Duodenal mucosa (tissue), 2 donors: ENCODE measurements around the gene ACY1.
A peak's percentile ranks its signal among the peaks of the same experiment; 100 is the strongest.
"Not testable (repeated sequence)": the region's sequence is repeated elsewhere in the genome, so short reads cannot be mapped to it uniquely, and the experiment has no call there.

Experiments
- H3K27ac ChIP-seq: one replicate; pipeline ENCODE4 v1.7.0; 2013; ENCODE audit warnings: low read depth, low read length
- H3K27me3 ChIP-seq, 2 donors: one replicate each; pipeline ENCODE4 v1.7.0; 2013; ENCODE audit warnings: low read length in 2 of 2, control low read depth in 1 of 2; ENCODE audit not compliant: insufficient read depth in 2 of 2, control insufficient read depth in 1 of 2
- H3K36me3 ChIP-seq, 2 donors: one replicate each; pipeline ENCODE4 v1.7.0; 2013; ENCODE audit warnings: low read length in 2 of 2, control low read depth in 1 of 2; ENCODE audit not compliant: insufficient read depth in 2 of 2, control insufficient read depth in 1 of 2
- H3K4me1 ChIP-seq, 2 donors: one replicate each; pipeline ENCODE4 v1.7.0; 2013; ENCODE audit warnings: low read length in 2 of 2, control low read depth in 1 of 2; ENCODE audit not compliant: insufficient read depth in 2 of 2, control insufficient read depth in 1 of 2
- H3K4me3 ChIP-seq, 2 donors: one replicate each; pipeline ENCODE4 v1.7.0; 2013; ENCODE audit warnings: low read length in 2 of 2, low read depth in 1 of 2
- H3K9ac ChIP-seq, 2 donors: one replicate each; pipeline ENCODE4 v1.7.0; 2013; ENCODE audit warnings: low read length in 2 of 2, low read depth in 1 of 2
- H3K9me3 ChIP-seq, 2 donors: one replicate each; pipeline ENCODE4 v1.7.0; 2013; ENCODE audit warnings: low read length in 2 of 2, control low read depth in 1 of 2; ENCODE audit not compliant: control insufficient read depth in 1 of 2

The ACY1 gene

GRCh38 chr3:51985063-51985462 lies 1.7 kb downstream of the ACY1 start:
- Histone ChIP-seq H3K36me3 (no peaks in the 10 kb centered on the region), H3K27me3 (no peaks in the 10 kb centered on the region), H3K9ac (peak overlapping the region; percentile 38 to 68), H3K4me3 (peak overlapping the region; percentile 35 to 59), H3K9me3 (no peaks in the 10 kb centered on the region), H3K4me1 (peaks cover 54% of the 10 kb centered on the region in 2 donors), H3K27ac (peak overlapping the region; percentile 35)

GRCh38 chr3:51986010-51986947 lies 2.9 kb downstream of the ACY1 start:
- peak overlapping the region; percentile 48 to 52 for H3K9ac ChIP-seq
- no peaks in the 10 kb centered on the region for H3K9me3 ChIP-seq
- H3K27ac ChIP-seq, result peak overlapping the region; percentile 33
- no peaks in the 10 kb centered on the region for H3K27me3 ChIP-seq
- peaks cover 45 to 47% of the 10 kb centered on the region in 2 donors for H3K4me1 ChIP-seq
- no peaks in the 10 kb centered on the region for H3K36me3 ChIP-seq
- peak overlapping the region; percentile 38 to 59 for H3K4me3 ChIP-seq

- Histone ChIP-seq H3K9me3 (no peaks in the 10 kb centered on the region), H3K9ac (peak overlapping the region in 1 of 2 donors; percentile 48), H3K4me1 (peaks cover 37 to 38% of the 10 kb centered on the region in 2 donors), H3K27me3 (no peaks in the 10 kb centered on the region), H3K27ac (no peak overlapping the region), H3K36me3 (peaks cover 5 to 6% of the 10 kb centered on the region in 2 donors), H3K4me3 (peak overlapping the region in 1 of 2 donors; percentile 38)
Observed at GRCh38 chr3:51987568-51987967, 4.2 kb downstream of the ACY1 start.

GRCh38 chr3:51988286-51989146 lies 5.2 kb downstream of the ACY1 start:
- Histone ChIP-seq H3K9ac (no peak overlapping the region), H3K27ac (no peak overlapping the region), H3K27me3 (no peaks in the 10 kb centered on the region), H3K36me3 (peaks cover 10 to 13% of the 10 kb centered on the region in 2 donors), H3K4me3 (no peak overlapping the region), H3K9me3 (no peaks in the 10 kb centered on the region), H3K4me1 (peaks cover 35% of the 10 kb centered on the region in 2 donors)

GRCh38 chr3:51990501-51990971 lies 7.2 kb downstream of the ACY1 start:
- not testable (repeated sequence) for H3K9me3 ChIP-seq, H3K4me3 ChIP-seq, H3K9ac ChIP-seq, H3K27me3 ChIP-seq, H3K27ac ChIP-seq
- Histone ChIP-seq H3K4me1 (peaks cover 34 to 36% of the 10 kb centered on the region in 2 donors), H3K36me3 (peaks cover 20 to 28% of the 10 kb centered on the region in 2 donors)

GRCh38 chr3:51992017-51992682 lies 8.8 kb downstream of the ACY1 start:
- H3K9me3 ChIP-seq, result no peaks in the 10 kb centered on the region
- H3K27ac ChIP-seq, result no peak overlapping the region
- no peak overlapping the region for H3K4me3 ChIP-seq
- H3K9ac ChIP-seq, result no peak overlapping the region
- peaks cover 20 to 28% of the 10 kb centered on the region in 2 donors for H3K36me3 ChIP-seq
- H3K27me3 ChIP-seq, result no peaks in the 10 kb centered on the region
- peaks cover 19 to 22% of the 10 kb centered on the region in 2 donors for H3K4me1 ChIP-seq

GRCh38 chr3:51993657-51994056 lies 10.3 kb downstream of the ACY1 start:
- peaks cover 19 to 22% of the 10 kb centered on the region in 2 donors for H3K4me1 ChIP-seq
- H3K27me3 ChIP-seq, H3K27ac ChIP-seq, H3K4me3 ChIP-seq, H3K9me3 ChIP-seq: not testable (repeated sequence)
- H3K9ac ChIP-seq, result peak overlapping the region in 1 of 2 donors; percentile 100
- peaks cover 20 to 28% of the 10 kb centered on the region in 2 donors for H3K36me3 ChIP-seq

DNA sequence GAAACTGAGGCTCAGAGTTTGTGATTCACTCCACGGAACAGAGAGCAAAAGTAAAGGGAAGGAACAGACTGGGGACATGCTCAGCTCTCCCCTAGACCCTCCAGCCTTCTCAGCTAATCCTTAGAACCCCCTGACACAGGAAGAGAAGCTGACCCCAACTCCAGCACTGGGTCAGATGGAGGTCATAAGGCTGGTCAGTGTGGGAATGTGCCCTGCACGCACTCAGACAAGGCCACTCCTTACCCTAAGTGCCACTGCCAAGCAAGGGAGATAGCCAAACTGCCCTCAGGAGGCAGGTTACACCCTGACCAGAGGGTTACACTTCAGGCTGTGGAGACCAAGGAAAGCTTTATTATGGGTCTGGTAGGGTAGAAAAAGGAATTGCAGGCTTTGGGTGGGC lies 11.2 kb downstream of the ACY1 start:
- Histone ChIP-seq H3K9me3 (no peaks in the 10 kb centered on the region), H3K9ac (peak overlapping the region; percentile 100), H3K27ac (no peak overlapping the region), H3K36me3 (peaks cover 20 to 28% of the 10 kb centered on the region in 2 donors), H3K4me3 (peak overlapping the region; percentile 97 to 99), H3K4me1 (peaks cover 17 to 19% of the 10 kb centered on the region in 2 donors), H3K27me3 (no peaks in the 10 kb centered on the region)

- Histone ChIP-seq H3K9me3 (no peaks in the 10 kb centered on the region), H3K9ac (peak within 1 kb of the TSS; percentile 100), H3K4me1 (peaks cover 16 to 19% of the 10 kb centered on the region in 2 donors), H3K27ac (peak within 1 kb of the TSS; percentile 38), H3K27me3 (no peaks in the 10 kb centered on the region), H3K4me3 (peak within 1 kb of the TSS; percentile 97 to 99), H3K36me3 (peaks cover 20 to 28% of the 10 kb centered on the region in 2 donors)
Observed at GRCh38 chr3:51995346-51996163, 12.2 kb downstream of the ACY1 start, which contains the start of gene RPL29. TSS of gene RPL29 (minus strand) at chr3:51995895. CDS start at chr3:51995461, 434 bp downstream.
